ENCODE data around the gene MOGAT2. TPM values are rescaled to one million over a fixed set of nuclear protein-coding genes. Genes with fewer than 3 reads are reported as not detected.
A peak's percentile ranks its signal among the peaks of the same experiment; 100 is the strongest.

Gene MOGAT2
- total and polyA plus RNA-seq, 3 donors from 2014 or later: 0.19 to 0.31 (median 0.24) TPM

DNA sequence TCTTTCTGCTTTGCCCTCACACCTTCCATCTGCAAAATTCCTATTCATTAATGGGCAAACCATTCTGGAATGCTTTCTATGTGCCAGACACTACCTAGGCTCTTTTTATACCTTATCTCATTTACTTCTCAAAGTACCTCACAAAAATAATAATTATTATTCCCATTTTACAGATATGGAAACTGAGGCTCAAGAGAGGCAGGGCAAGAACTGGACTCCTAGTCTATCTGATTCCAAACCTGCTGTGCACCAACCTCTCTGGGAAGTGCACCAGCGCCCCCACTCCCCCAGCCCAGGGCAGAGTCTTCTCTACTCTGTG, 50.1 kb downstream of the MOGAT2 start:
- peak overlapping the region; percentile 36 to 62 for H3K4me3 ChIP-seq
- H3K36me3 ChIP-seq (ENCODE audit: low read depth, missing control alignments): no peaks in the 10 kb centered on the region
- H3K4me1 ChIP-seq: peaks cover 8% of the 10 kb centered on the region
- intact Hi-C loops (cut with DNase I; ENCODE audit: low total_unique reads): no loop called here
- H3K27me3 ChIP-seq: no peaks in the 10 kb centered on the region
- WGBS, 2 donors: 0 to 30% methylated on average over 1 of the region's 1 CpG
- TF ChIP-seq POLR2A (IDR thresholded peaks at IDR 0.05) (no peak), CTCF (IDR thresholded peaks at IDR 0.05) (no peak)
- peak overlapping the region in 1 of 2 donors; percentile 57 for H3K27ac ChIP-seq
- no peaks in the 10 kb centered on the region for H3K9me3 ChIP-seq
- DNase-seq: no peak

DNA sequence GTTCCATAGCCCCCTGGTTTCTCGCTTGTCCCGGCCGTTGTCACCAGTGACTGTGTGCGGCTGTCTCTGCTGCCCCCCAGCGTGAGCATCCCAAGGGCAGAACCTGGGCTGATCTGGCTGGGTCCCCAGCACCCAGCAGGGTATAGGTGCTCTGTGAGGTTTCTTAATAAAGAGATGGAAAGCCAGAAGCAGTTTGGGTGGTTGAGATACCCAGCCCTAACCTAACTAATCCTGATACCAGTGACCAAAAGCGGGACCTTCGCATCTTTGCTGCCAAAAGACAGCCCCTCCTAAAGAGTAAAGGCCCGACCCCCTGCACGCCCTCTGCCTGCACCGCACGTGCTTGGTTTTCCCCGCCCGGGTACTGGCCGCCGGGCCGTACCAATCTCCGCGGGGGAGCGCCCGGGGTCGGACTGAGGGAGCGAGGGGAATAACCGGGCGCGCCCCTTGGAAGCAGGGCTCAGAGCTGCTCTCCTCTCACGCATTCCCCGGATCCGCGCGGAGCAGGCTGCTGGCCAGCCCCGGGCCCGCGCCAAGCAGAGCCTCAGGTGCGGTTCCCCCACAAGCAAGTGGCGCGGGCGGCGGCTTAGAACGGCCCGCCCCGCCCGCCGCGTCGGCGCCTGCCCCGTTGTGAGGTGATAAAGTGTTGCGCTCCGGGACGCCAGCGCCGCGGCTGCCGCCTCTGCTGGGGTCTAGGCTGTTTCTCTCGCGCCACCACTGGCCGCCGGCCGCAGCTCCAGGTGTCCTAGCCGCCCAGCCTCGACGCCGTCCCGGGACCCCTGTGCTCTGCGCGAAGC, 50.7 kb downstream of the MOGAT2 start, which contains the start of gene DGAT2:
TSS of gene DGAT2 (plus strand) at position 667 of the 797 bp plus-strand sequence. CDS start 214 bp downstream, outside the sequence.
- peak within 1 kb of the TSS; percentile 16 to 57 for H3K27ac ChIP-seq
- no peaks in the 10 kb centered on the region for H3K36me3 ChIP-seq (ENCODE audit: low read depth, missing control alignments)
- H3K4me3 ChIP-seq: peak within 1 kb of the TSS; percentile 36 to 62
- intact Hi-C loops (cut with DNase I; ENCODE audit: low total_unique reads): no loop called here
- peaks cover 8% of the 10 kb centered on the region for H3K4me1 ChIP-seq
- whole genome bisulfite sequencing, 2 donors: 0 to 2% methylated on average over 1 to 53 of the region's 66 CpGs
- no peaks in the 10 kb centered on the region for H3K27me3 ChIP-seq
- peak; percentile 80 for DNase-seq
- TF ChIP-seq POLR2A (IDR thresholded peaks at IDR 0.05) (no peak), CTCF (IDR thresholded peaks at IDR 0.05) (no peak)
- H3K9me3 ChIP-seq: no peaks in the 10 kb centered on the region

GRCh38 chr11:75768909-75769771, 51.5 kb downstream of the MOGAT2 start:
- TF ChIP-seq POLR2A (IDR thresholded peaks at IDR 0.05) (no peak), CTCF (IDR thresholded peaks at IDR 0.05) (no peak)
- Histone ChIP-seq H3K27me3 (no peaks in the 10 kb centered on the region), H3K4me1 (peaks cover 8% of the 10 kb centered on the region), H3K36me3 (ENCODE audit: low read depth, missing control alignments) (no peaks in the 10 kb centered on the region), H3K9me3 (no peaks in the 10 kb centered on the region), H3K4me3 (peak overlapping the region; percentile 36 to 62), H3K27ac (peak overlapping the region; percentile 16 to 57)
- DNase-seq: no peak
- intact Hi-C loops (cut with DNase I; ENCODE audit: low total_unique reads): no loop called here
- 13 to 16% methylated on average over 15 to 46 of the region's 46 CpGs for WGBS, 2 donors

DNA sequence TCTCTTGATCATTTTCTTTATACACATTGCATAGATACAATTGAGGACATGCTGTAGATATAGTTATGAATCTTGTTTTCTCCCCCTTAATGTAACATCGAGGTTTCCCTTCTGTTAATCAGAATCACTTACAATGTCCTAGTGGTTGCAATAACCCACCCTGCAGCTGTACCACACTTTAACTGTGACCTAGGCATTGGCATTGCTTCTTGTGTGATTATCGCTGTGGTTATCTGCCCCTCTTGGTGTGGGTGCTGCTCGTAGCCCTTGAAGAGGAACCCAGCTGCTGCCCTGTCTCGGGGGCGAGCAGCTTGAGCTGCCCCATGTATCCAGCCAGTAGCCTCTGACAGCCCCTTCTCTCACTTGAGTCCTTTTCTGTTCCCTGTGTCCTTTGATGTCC, 52.5 kb downstream of the MOGAT2 start:
- no peak for DNase-seq
- WGBS, 2 donors: 48 to 54% methylated on average over 5 of the region's 5 CpGs

More for the DNA sequence above, 52.5 kb downstream of the MOGAT2 start:
- H3K36me3 ChIP-seq (ENCODE audit: low read depth, missing control alignments): no peaks in the 10 kb centered on the region
- intact Hi-C loops (cut with DNase I; ENCODE audit: low total_unique reads): no loop called here
- no peak overlapping the region for H3K27ac ChIP-seq
- no peaks in the 10 kb centered on the region for H3K27me3 ChIP-seq
- H3K4me1 ChIP-seq: peaks cover 8% of the 10 kb centered on the region
- H3K9me3 ChIP-seq: no peaks in the 10 kb centered on the region
- TF ChIP-seq CTCF (IDR thresholded peaks at IDR 0.05) (no peak), POLR2A (IDR thresholded peaks at IDR 0.05) (no peak)
- peak overlapping the region in 1 of 2 donors; percentile 62 for H3K4me3 ChIP-seq

Data from testis (tissue), 3 donors.